GM23338 (cell line): ENCODE data around the gene TBC1D5. TPM values are rescaled to one million over a fixed set of nuclear protein-coding genes. Genes with fewer than 3 reads are reported as not detected.

Experiments used
- ATAC-seq: fragments of 200-7000 bp; cut with Tn5 transposase; 3 replicates; pipeline ENCODE4 v1.9.1; 2020
- DNase-seq: peaks from one replicate; pipeline ENCODE4 v3.0.0-alpha.2; 2015; ENCODE audit warnings: low spot score
- H2AFZ ChIP-seq: fragments of 200-600 bp; sonication (generic); 2 replicates; pipeline ENCODE4 v1.8.0; 2016; ENCODE audit warnings: antibody characterized with exemption, mild to moderate bottlenecking, moderate library complexity
- H3F3A ChIP-seq: fragments of 200-600 bp; sonication (generic); replicated peaks from 2 replicates; pipeline ENCODE4 v1.8.0; 2017; ENCODE audit warnings: antibody characterized with exemption, mixed run types, low read depth
- H3K27ac ChIP-seq: fragments of 200-600 bp; sonication (generic); 2 replicates; pipeline ENCODE4 v1.6.1; 2016; ENCODE audit warnings: low read depth
- H3K27me3 ChIP-seq: fragments of 200-600 bp; sonication (generic); 2 replicates; pipeline ENCODE4 v1.8.0; 2016; ENCODE audit warnings: mild to moderate bottlenecking, mixed run types, moderate library complexity; ENCODE audit not compliant: insufficient read depth
- H3K36me3 ChIP-seq: fragments of 200-600 bp; sonication (generic); 2 replicates; pipeline ENCODE4 v1.8.0; 2016; ENCODE audit warnings: mild to moderate bottlenecking; ENCODE audit not compliant: insufficient read depth
- H3K4me1 ChIP-seq: fragments of 200-600 bp; sonication (generic); 2 replicates; pipeline ENCODE4 v1.8.0; 2016; ENCODE audit warnings: mild to moderate bottlenecking, moderate library complexity; ENCODE audit not compliant: insufficient read depth
- H3K4me2 ChIP-seq: fragments of 200-600 bp; sonication (generic); 2 replicates; pipeline ENCODE4 v1.7.1; 2017; ENCODE audit warnings: mixed run types
- H3K4me3 ChIP-seq: fragments of 200-600 bp; sonication (generic); 2 replicates; pipeline ENCODE4 v1.6.1; 2016; ENCODE audit warnings: mixed run types
- H3K79me2 ChIP-seq: fragments of 200-600 bp; sonication (generic); replicated peaks from 2 replicates; pipeline ENCODE4 v1.8.0; 2017; ENCODE audit warnings: mild to moderate bottlenecking; ENCODE audit not compliant: insufficient read depth
- H3K9me2 ChIP-seq: fragments of 200-600 bp; sonication (generic); 2 replicates; pipeline ENCODE4 v1.8.0; 2017; ENCODE audit not compliant: insufficient read depth
- H4K20me1 ChIP-seq: fragments of 200-600 bp; sonication (generic); replicated peaks from 2 replicates; pipeline ENCODE4 v1.8.0; 2017; ENCODE audit warnings: mild to moderate bottlenecking; ENCODE audit not compliant: insufficient read depth
- H3K27ac Mint-ChIP-seq: 2 replicates; pipeline ENCODE4 v1.8.0; 2020; ENCODE audit warnings: inconsistent platforms, mild to moderate bottlenecking, moderate library complexity, mixed read lengths
- H3K27me3 Mint-ChIP-seq: 3 replicates; pipeline ENCODE4 v1.8.0; 2022; ENCODE audit warnings: low read depth, mild to moderate bottlenecking, moderate library complexity, mixed read lengths, inconsistent platforms; ENCODE audit not compliant: insufficient read depth, poor library complexity
- H3K36me3 Mint-ChIP-seq: 3 replicates; pipeline ENCODE4 v1.8.0; 2021; ENCODE audit warnings: low read depth, mild to moderate bottlenecking, inconsistent platforms, moderate library complexity, mixed read lengths
- H3K4me1 Mint-ChIP-seq: 3 replicates; pipeline ENCODE4 v1.8.0; 2020; ENCODE audit warnings: mild to moderate bottlenecking, inconsistent platforms, mixed read lengths
- H3K4me3 Mint-ChIP-seq: 3 replicates; pipeline ENCODE4 v1.8.0; 2021; ENCODE audit warnings: moderate library complexity, mild to moderate bottlenecking, inconsistent platforms, mixed read lengths
- H3K9me3 Mint-ChIP-seq: 3 replicates; pipeline ENCODE4 v1.8.0; 2020; ENCODE audit warnings: moderate library complexity, mild to moderate bottlenecking, inconsistent platforms, mixed read lengths
- CREB1 ChIP-seq: fragments of 250-450 bp; sonication (Bioruptor Pico); IDR thresholded peaks from 2 replicates; pipeline ENCODE4 v1.5.0; 2020; ENCODE audit warnings: low read depth, mild to moderate bottlenecking, moderate library complexity
- EZH2 ChIP-seq: fragments of 200-600 bp; sonication (generic); IDR thresholded peaks from one replicate; pipeline ENCODE4 v1.8.0; 2017; ENCODE audit warnings: antibody characterized with exemption, mild to moderate bottlenecking, low read depth; ENCODE audit not compliant: unreplicated experiment
- EZH2phosphoT487 ChIP-seq: fragments of 200-600 bp; sonication (generic); IDR thresholded peaks from one replicate; pipeline ENCODE4 v1.8.1; 2018; ENCODE audit warnings: antibody characterized with exemption; ENCODE audit not compliant: unreplicated experiment
- JUNB ChIP-seq: IDR thresholded peaks from one replicate; pipeline ENCODE4 v1.6.1; 2016; ENCODE audit warnings: antibody characterized with exemption; ENCODE audit not compliant: unreplicated experiment
- NANOG ChIP-seq: IDR thresholded peaks from 2 replicates; pipeline ENCODE4 v1.6.1; 2016; ENCODE audit warnings: antibody characterized with exemption, borderline replicate concordance
- POLR2AphosphoS5 ChIP-seq: IDR thresholded peaks from 2 replicates; pipeline ENCODE4 v1.6.1; 2016; ENCODE audit warnings: antibody characterized with exemption, low read depth
- STAT1 ChIP-seq: IDR thresholded peaks from one replicate; pipeline ENCODE4 v1.6.1; 2016; ENCODE audit warnings: antibody characterized with exemption; ENCODE audit not compliant: unreplicated experiment
- ZNF114 ChIP-seq: fragments of 250-450 bp; sonication (Bioruptor Pico); IDR thresholded peaks from 2 replicates; pipeline ENCODE4 v1.5.0; 2020; ENCODE audit warnings: mild to moderate bottlenecking, moderate library complexity
- ZNF331 ChIP-seq: fragments of 250-450 bp; sonication (Bioruptor Pico); IDR thresholded peaks from 2 replicates; pipeline ENCODE4 v1.5.0; 2020; ENCODE audit warnings: low read depth, mild to moderate bottlenecking, moderate library complexity
- polyA plus RNA-seq: library from polyadenylated mRNA; unstranded; fragments of >200 nt; fragmentation: Nextera tagmentation; extraction: Ambion mirVana; gene quantifications from 2 replicates; pipeline ENCODE4 v1.2.1, GENCODE V29; 2016
- total RNA-seq: library from RNA; depleted of rRNA; stranded (reverse); fragments of >200 nt; shearing (Covaris generic); gene quantifications from 2 replicates; pipeline ENCODE4 v1.2.3, GENCODE V29; 2014
- TF ChIP-seq, protein P1 (sequence below): IDR thresholded peaks from 2 replicates; pipeline ENCODE4 v1.6.1; 2016; ENCODE audit warnings: antibody characterized with exemption
- TF ChIP-seq, protein P2 (sequence below): IDR thresholded peaks from one replicate; pipeline ENCODE4 v1.6.1; 2018; ENCODE audit warnings: antibody characterized with exemption; ENCODE audit not compliant: unreplicated experiment
- TF ChIP-seq, protein P3 (sequence below): fragments of 250-450 bp; sonication (Bioruptor Pico); IDR thresholded peaks from 2 replicates; pipeline ENCODE4 v1.5.0; 2020; ENCODE audit warnings: mild to moderate bottlenecking, moderate library complexity

TBC1D5 gene
- total and polyA plus RNA-seq, 2 experiments from 2014 or later, result 21.8 to 48.1 TPM

DNA sequence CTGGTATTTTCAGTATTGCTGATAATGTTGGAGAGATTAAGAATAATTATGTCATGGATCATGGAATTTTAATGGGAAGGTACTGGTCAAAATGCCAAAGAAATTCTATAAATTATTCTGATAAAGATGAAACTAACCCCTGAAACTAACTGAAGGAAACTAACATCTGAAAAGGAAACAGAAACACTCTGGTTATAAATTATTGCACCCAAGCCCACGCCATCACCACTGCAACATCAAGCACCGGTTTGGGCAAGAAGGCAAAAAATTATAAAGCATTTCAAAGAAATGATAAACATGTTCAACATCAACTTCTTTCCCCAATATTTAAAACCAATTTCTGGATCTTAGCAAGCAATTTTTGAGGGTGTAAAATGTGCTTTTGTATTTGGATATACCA, 372.5 kb downstream of the TBC1D5 start (continued):
- TF ChIP-seq, protein P1, sequence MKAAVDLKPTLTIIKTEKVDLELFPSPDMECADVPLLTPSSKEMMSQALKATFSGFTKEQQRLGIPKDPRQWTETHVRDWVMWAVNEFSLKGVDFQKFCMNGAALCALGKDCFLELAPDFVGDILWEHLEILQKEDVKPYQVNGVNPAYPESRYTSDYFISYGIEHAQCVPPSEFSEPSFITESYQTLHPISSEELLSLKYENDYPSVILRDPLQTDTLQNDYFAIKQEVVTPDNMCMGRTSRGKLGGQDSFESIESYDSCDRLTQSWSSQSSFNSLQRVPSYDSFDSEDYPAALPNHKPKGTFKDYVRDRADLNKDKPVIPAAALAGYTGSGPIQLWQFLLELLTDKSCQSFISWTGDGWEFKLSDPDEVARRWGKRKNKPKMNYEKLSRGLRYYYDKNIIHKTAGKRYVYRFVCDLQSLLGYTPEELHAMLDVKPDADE, result no peak
- no peak for TF ChIP-seq POLR2AphosphoS5
- TF ChIP-seq NANOG, result no peak
- TF ChIP-seq EZH2, result no peak
- no peak for TF ChIP-seq STAT1
- TF ChIP-seq JUNB, result no peak
- TF ChIP-seq CREB1, result no peak

GRCh38 chr3:17367171-17367570, 375.3 kb downstream of the TBC1D5 start:
- DNase-seq, result no peak
- no peak for ATAC-seq
- H3K4me1 ChIP-seq, result no peaks in the 10 kb centered on the region
- H3K27ac ChIP-seq, result no peak overlapping the region
- H3K4me2 ChIP-seq, result no peak overlapping the region
- no peaks in the 10 kb centered on the region for H3K27me3 ChIP-seq
- H2AFZ ChIP-seq, result no peak overlapping the region
- Mint-ChIP-seq H3K9me3 (no peaks in the 10 kb centered on the region), H3K4me1 (no peaks in the 10 kb centered on the region), H3K27me3 (no peaks in the 10 kb centered on the region), H3K4me3 (no peak overlapping the region), H3K27ac (no peak overlapping the region), H3K36me3 (no peaks in the 10 kb centered on the region)
- H3K9me2 ChIP-seq, result no peaks in the 10 kb centered on the region
- no peaks in the 10 kb centered on the region for H3K36me3 ChIP-seq
- no peaks in the 10 kb centered on the region for H3K79me2 ChIP-seq
- H4K20me1 ChIP-seq, result no peaks in the 10 kb centered on the region
- H3F3A ChIP-seq, result no peaks in the 10 kb centered on the region
- no peak overlapping the region for H3K4me3 ChIP-seq
- TF ChIP-seq, protein P2, sequence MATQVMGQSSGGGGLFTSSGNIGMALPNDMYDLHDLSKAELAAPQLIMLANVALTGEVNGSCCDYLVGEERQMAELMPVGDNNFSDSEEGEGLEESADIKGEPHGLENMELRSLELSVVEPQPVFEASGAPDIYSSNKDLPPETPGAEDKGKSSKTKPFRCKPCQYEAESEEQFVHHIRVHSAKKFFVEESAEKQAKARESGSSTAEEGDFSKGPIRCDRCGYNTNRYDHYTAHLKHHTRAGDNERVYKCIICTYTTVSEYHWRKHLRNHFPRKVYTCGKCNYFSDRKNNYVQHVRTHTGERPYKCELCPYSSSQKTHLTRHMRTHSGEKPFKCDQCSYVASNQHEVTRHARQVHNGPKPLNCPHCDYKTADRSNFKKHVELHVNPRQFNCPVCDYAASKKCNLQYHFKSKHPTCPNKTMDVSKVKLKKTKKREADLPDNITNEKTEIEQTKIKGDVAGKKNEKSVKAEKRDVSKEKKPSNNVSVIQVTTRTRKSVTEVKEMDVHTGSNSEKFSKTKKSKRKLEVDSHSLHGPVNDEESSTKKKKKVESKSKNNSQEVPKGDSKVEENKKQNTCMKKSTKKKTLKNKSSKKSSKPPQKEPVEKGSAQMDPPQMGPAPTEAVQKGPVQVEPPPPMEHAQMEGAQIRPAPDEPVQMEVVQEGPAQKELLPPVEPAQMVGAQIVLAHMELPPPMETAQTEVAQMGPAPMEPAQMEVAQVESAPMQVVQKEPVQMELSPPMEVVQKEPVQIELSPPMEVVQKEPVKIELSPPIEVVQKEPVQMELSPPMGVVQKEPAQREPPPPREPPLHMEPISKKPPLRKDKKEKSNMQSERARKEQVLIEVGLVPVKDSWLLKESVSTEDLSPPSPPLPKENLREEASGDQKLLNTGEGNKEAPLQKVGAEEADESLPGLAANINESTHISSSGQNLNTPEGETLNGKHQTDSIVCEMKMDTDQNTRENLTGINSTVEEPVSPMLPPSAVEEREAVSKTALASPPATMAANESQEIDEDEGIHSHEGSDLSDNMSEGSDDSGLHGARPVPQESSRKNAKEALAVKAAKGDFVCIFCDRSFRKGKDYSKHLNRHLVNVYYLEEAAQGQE, result no peak
- TF ChIP-seq NANOG (no peak), EZH2phosphoT487 (no peak), POLR2AphosphoS5 (no peak), ZNF331 (no peak), ZNF114 (CRISPR knock-in tag) (no peak)
- TF ChIP-seq, protein P1, result no peak
- TF ChIP-seq, protein P3, sequence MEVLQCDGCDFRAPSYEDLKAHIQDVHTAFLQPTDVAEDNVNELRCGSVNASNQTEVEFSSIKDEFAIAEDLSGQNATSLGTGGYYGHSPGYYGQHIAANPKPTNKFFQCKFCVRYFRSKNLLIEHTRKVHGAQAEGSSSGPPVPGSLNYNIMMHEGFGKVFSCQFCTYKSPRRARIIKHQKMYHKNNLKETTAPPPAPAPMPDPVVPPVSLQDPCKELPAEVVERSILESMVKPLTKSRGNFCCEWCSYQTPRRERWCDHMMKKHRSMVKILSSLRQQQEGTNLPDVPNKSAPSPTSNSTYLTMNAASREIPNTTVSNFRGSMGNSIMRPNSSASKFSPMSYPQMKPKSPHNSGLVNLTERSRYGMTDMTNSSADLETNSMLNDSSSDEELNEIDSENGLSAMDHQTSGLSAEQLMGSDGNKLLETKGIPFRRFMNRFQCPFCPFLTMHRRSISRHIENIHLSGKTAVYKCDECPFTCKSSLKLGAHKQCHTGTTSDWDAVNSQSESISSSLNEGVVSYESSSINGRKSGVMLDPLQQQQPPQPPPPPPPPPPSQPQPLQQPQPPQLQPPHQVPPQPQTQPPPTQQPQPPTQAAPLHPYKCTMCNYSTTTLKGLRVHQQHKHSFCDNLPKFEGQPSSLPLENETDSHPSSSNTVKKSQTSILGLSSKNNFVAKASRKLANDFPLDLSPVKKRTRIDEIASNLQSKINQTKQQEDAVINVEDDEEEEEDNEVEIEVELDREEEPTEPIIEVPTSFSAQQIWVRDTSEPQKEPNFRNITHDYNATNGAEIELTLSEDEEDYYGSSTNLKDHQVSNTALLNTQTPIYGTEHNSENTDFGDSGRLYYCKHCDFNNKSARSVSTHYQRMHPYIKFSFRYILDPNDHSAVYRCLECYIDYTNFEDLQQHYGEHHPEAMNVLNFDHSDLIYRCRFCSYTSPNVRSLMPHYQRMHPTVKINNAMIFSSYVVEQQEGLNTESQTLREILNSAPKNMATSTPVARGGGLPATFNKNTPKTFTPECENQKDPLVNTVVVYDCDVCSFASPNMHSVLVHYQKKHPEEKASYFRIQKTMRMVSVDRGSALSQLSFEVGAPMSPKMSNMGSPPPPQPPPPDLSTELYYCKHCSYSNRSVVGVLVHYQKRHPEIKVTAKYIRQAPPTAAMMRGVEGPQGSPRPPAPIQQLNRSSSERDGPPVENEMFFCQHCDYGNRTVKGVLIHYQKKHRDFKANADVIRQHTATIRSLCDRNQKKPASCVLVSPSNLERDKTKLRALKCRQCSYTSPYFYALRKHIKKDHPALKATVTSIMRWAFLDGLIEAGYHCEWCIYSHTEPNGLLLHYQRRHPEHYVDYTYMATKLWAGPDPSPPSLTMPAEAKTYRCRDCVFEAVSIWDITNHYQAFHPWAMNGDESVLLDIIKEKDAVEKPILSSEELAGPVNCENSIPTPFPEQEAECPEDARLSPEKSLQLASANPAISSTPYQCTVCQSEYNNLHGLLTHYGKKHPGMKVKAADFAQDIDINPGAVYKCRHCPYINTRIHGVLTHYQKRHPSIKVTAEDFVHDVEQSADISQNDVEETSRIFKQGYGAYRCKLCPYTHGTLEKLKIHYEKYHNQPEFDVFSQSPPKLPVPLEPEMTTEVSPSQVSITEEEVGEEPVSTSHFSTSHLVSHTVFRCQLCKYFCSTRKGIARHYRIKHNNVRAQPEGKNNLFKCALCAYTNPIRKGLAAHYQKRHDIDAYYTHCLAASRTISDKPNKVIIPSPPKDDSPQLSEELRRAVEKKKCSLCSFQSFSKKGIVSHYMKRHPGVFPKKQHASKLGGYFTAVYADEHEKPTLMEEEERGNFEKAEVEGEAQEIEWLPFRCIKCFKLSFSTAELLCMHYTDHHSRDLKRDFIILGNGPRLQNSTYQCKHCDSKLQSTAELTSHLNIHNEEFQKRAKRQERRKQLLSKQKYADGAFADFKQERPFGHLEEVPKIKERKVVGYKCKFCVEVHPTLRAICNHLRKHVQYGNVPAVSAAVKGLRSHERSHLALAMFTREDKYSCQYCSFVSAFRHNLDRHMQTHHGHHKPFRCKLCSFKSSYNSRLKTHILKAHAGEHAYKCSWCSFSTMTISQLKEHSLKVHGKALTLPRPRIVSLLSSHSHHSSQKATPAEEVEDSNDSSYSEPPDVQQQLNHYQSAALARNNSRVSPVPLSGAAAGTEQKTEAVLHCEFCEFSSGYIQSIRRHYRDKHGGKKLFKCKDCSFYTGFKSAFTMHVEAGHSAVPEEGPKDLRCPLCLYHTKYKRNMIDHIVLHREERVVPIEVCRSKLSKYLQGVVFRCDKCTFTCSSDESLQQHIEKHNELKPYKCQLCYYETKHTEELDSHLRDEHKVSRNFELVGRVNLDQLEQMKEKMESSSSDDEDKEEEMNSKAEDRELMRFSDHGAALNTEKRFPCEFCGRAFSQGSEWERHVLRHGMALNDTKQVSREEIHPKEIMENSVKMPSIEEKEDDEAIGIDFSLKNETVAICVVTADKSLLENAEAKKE, result no peak
